ENCODE results near the gene CST7. TPM values are rescaled to one million over a fixed set of nuclear protein-coding genes. Genes with fewer than 3 reads are reported as not detected.

The CST7 gene
- total RNA-seq, 2 donors from 2014 or later = not detected

GRCh38 chr20:24955045-24955444 is 6.0 kb downstream of the CST7 start:
- Histone ChIP-seq H3K27ac (ENCODE audit: low read depth, low read length) (no peak overlapping the region), H3K9me3 (ENCODE audit: control insufficient read depth, low read length) (no peaks in the 10 kb centered on the region), H3K36me3 (ENCODE audit: control insufficient read depth, insufficient read depth, low read length) (no peaks in the 10 kb centered on the region), H3K4me3 (ENCODE audit: low read length) (no peak overlapping the region), H3K4me1 (ENCODE audit: control insufficient read depth, insufficient read depth, low read length) (no peaks in the 10 kb centered on the region), H3K9ac (ENCODE audit: extremely low read depth, low read length, poor library complexity, severe bottlenecking) (no peak overlapping the region), H3K27me3 (ENCODE audit: control insufficient read depth, insufficient read depth, low read length, poor library complexity, severe bottlenecking) (no peaks in the 10 kb centered on the region)
- peaks cover 2% of the 10 kb centered on the region for H3K4me1 Mint-ChIP-seq
- no peaks in the 10 kb centered on the region for H3K9me3 Mint-ChIP-seq
- H3K27me3 Mint-ChIP-seq (ENCODE audit: insufficient read depth) = peaks cover 3% of the 10 kb centered on the region
- DNase-seq = peak; percentile 28
- 94 to 100% methylated on average over 1 to 3 of the region's 3 CpGs for WGBS, 2 experiments (ENCODE audit: insufficient coverage in 1 of 2, insufficient read length in 1 of 2)
- TF ChIP-seq CTCF (conservative IDR thresholded peaks at IDR 0.05) = no peak
- H3K36me3 Mint-ChIP-seq (ENCODE audit: low read depth) = peaks cover 8% of the 10 kb centered on the region
- no peak overlapping the region for H3K27ac Mint-ChIP-seq
- no peak overlapping the region for H3K4me3 Mint-ChIP-seq

GRCh38 chr20:24956001-24956841 is 7.2 kb downstream of the CST7 start:
- Mint-ChIP-seq H3K4me1 (peaks cover 8% of the 10 kb centered on the region), H3K4me3 (no peak overlapping the region), H3K36me3 (ENCODE audit: low read depth) (peaks cover 15% of the 10 kb centered on the region), H3K27ac (no peak overlapping the region), H3K27me3 (ENCODE audit: insufficient read depth) (peaks cover 3% of the 10 kb centered on the region), H3K9me3 (no peaks in the 10 kb centered on the region)
- Histone ChIP-seq H3K4me3 (ENCODE audit: low read length) (no peak overlapping the region), H3K27ac (ENCODE audit: low read depth, low read length) (no peak overlapping the region), H3K4me1 (ENCODE audit: control insufficient read depth, insufficient read depth, low read length) (no peaks in the 10 kb centered on the region), H3K36me3 (ENCODE audit: control insufficient read depth, insufficient read depth, low read length) (no peaks in the 10 kb centered on the region), H3K27me3 (ENCODE audit: control insufficient read depth, insufficient read depth, low read length, poor library complexity, severe bottlenecking) (no peaks in the 10 kb centered on the region), H3K9ac (ENCODE audit: extremely low read depth, low read length, poor library complexity, severe bottlenecking) (no peak overlapping the region), H3K9me3 (ENCODE audit: control insufficient read depth, low read length) (no peaks in the 10 kb centered on the region)
- no peak for TF ChIP-seq CTCF (conservative IDR thresholded peaks at IDR 0.05)
- peak; percentile 32 for DNase-seq
- WGBS, 2 experiments (ENCODE audit: insufficient coverage in 1 of 2, insufficient read length in 1 of 2) = 90 to 93% methylated on average over 18 to 22 of the region's 22 CpGs

DNA sequence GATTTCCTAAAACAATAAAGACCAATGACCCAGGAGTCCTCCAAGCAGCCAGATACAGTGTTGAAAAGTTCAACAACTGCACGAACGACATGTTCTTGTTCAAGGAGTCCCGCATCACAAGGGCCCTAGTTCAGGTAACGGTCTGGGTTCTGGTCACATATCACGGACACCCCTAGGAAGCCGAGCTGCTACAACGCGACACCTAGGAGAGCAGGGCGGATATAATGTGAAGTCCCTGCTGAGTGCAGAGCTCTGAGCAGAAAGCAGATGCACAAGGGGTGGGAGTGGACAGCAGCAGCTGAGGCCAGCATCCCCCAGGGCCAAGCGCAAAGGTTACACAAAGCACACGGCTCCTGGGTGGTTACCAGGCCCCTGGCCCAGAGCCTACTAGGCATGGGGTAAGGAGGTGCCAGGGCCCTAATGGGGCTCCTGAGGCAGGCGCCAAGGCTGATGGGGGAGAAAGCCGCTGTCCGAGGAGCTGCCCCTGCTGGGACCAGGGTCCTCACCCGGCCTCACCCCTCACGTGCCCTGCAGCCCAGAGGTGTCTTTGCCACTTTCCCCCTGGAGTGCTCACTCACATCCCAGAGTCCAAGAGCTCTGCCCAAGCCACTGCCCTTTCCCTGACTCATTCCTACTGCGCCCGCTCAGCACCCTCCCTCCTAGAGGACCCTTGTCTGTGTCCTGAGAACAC is 8.4 kb downstream of the CST7 start:
- WGBS, 2 experiments (ENCODE audit: insufficient coverage in 1 of 2, insufficient read length in 1 of 2) = 84 to 89% methylated on average over 14 to 18 of the region's 18 CpGs
- peak; percentile 38 for DNase-seq
- peaks cover 28% of the 10 kb centered on the region for H3K36me3 Mint-ChIP-seq (ENCODE audit: low read depth)
- H3K4me3 Mint-ChIP-seq = no peak overlapping the region
- no peaks in the 10 kb centered on the region for H3K4me1 ChIP-seq (ENCODE audit: control insufficient read depth, insufficient read depth, low read length)
- H3K4me3 ChIP-seq (ENCODE audit: low read length) = no peak overlapping the region
- H3K27me3 Mint-ChIP-seq (ENCODE audit: insufficient read depth) = peaks cover 1% of the 10 kb centered on the region
- no peak overlapping the region for H3K27ac Mint-ChIP-seq
- no peaks in the 10 kb centered on the region for H3K9me3 ChIP-seq (ENCODE audit: control insufficient read depth, low read length)
- H3K27ac ChIP-seq (ENCODE audit: low read depth, low read length) = no peak overlapping the region
- no peak overlapping the region for H3K9ac ChIP-seq (ENCODE audit: extremely low read depth, low read length, poor library complexity, severe bottlenecking)
- no peaks in the 10 kb centered on the region for H3K27me3 ChIP-seq (ENCODE audit: control insufficient read depth, insufficient read depth, low read length, poor library complexity, severe bottlenecking)
- H3K36me3 ChIP-seq (ENCODE audit: control insufficient read depth, insufficient read depth, low read length) = peaks cover 9% of the 10 kb centered on the region
- H3K9me3 Mint-ChIP-seq = no peaks in the 10 kb centered on the region
- peaks cover 18% of the 10 kb centered on the region for H3K4me1 Mint-ChIP-seq
- TF ChIP-seq CTCF (conservative IDR thresholded peaks at IDR 0.05) = no peak
